HG03469 (cell line): Measurements from ENCODE around the gene PATZ1.
"Not testable (repeated sequence)": the region's sequence is repeated elsewhere in the genome, so short reads cannot be mapped to it uniquely, and the experiment has no call there.

Experiments
- ATAC-seq: cut with Tn5 transposase; IDR thresholded peaks from one replicate; pipeline ENCODE4 v1.9.1; 2021; ENCODE audit warnings: mild to moderate bottlenecking, moderate library complexity, moderate number of reproducible peaks; ENCODE audit not compliant: unreplicated experiment

Gene PATZ1

GRCh38 chr22:31314220-31314619, 31.9 kb downstream of the PATZ1 start:
- ATAC-seq: not testable (repeated sequence)

DNA sequence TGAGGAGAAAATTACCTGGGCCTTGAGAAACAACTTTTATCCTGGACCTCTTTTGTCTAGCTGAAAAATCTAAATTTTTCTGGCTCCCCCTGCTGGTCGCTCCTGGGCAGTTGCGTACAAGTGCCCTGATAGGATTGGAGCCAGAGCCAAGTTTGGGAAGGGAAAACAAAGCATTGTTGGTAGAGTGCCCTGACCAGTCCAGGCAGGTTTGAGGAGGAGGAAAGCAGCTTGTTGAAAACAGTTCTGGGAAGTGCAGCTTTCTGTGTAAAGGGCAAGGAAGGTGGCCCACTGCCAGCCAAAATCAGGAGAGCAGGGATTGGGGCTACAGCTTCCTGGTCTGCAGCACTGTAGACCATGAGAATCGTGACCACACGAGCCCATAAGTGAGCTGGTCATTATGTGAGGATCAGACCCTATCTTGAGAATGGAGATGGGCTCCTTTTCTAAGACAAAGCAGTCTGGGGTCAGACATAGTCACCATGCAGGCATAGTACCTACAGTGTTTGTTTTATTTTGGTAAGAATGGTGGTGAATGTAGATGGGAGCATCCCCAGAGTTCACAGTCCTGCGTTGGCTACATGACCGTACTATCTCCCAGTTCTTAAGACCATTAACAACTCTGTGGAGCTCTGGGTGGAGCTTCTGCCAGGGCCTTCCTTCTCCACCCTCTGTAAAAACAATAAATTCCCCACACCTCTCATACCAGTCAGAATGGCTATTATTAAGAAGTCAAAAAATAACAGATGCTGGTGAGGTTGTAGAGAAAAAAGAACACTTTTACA, 32.6 kb downstream of the PATZ1 start:
- no peak for ATAC-seq

- ATAC-seq: no peak
Observed at GRCh38 chr22:31308181-31308580, 38.0 kb downstream of the PATZ1 start.

DNA sequence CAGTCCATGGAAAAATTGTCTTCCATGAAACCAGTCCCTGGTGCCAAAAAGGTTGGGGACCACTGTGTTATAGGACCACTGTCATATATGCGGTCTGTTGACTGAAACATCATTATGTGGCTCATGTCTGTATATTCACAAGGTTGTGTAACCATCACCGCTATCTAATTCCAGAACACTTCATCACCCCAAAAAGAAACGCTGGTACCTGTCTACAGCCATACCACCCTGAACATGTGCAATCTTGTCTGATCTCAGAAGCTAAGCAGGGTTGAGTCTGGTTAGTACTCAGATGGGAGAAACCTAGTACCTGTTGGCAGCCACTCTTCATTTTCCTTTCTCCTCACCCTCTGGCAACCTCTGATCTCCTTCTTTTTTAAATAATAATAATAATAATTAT, 41.0 kb downstream of the PATZ1 start:
- no peak for ATAC-seq

DNA sequence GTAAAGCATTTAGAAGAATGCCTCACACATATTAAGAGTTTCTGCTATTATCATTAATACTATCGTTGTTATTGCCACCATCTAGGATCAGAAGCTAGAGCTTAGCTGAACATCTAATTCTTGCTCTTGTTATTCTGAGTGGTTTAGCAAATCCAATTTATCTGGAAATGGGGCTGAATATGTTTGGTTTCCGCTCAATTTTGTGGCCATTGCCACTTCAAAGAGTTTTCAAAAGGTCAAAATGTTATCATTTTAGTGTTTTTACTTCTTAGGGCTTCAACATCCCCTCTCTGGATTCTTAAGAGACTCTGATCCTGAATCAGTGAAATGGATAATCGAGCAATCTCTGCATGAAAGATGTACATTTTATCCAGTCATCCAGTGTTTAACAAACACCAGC, 43.6 kb downstream of the PATZ1 start:
- no peak for ATAC-seq

DNA sequence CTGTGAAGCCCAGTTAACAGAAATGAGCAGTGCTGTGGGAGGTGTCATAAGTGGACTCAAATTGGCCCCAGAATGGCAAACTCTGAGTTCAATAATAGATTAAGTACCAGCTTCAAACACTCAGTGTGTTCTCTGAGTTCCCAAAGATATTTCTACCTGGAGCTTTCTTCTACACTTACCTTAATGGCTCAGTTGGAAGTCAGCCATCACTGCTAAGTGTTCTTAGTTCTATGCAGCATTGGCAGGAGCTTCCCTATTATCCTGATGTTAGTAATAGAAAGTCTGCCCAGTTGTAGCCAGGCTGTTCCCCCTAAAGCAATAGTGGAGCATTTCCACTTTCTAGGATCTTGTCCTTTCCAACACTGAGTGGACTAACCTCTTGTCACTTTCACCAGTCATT, 44.1 kb downstream of the PATZ1 start:
- ATAC-seq: no peak

GRCh38 chr22:31300896-31301295, 45.2 kb downstream of the PATZ1 start:
- ATAC-seq: no peak

- no peak for ATAC-seq
Observed at GRCh38 chr22:31295831-31296657, 50.1 kb downstream of the PATZ1 start.

DNA sequence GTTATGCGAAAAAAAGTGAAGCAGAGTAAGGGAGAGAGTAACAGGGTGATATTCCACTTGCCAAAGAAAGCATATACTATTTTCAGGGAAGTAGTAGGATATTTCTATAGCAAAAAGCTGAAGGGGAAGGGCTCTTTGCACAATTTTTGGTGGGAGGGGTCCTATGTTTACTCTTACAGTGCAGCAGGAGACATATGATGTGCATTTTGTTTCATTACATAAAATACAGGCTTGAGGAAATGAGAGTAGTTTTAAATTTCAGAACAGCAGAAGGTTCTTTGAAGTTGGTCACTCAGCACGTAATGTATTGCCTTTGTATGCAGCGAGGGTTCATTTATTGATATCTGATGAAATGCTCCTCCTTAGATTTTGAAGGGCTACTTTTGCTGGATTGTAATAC, 50.8 kb downstream of the PATZ1 start:
- no peak for ATAC-seq

- ATAC-seq: no peak
Observed at GRCh38 chr22:31292236-31292989, 53.7 kb downstream of the PATZ1 start, which contains the start of gene PIK3IP1. TSS of gene PIK3IP1 (minus strand) at chr22:31292488. CDS start at chr22:31292344, 144 bp downstream.

GRCh38 chr22:31291481-31292235, 54.5 kb downstream of the PATZ1 start:
- ATAC-seq: no peak

DNA sequence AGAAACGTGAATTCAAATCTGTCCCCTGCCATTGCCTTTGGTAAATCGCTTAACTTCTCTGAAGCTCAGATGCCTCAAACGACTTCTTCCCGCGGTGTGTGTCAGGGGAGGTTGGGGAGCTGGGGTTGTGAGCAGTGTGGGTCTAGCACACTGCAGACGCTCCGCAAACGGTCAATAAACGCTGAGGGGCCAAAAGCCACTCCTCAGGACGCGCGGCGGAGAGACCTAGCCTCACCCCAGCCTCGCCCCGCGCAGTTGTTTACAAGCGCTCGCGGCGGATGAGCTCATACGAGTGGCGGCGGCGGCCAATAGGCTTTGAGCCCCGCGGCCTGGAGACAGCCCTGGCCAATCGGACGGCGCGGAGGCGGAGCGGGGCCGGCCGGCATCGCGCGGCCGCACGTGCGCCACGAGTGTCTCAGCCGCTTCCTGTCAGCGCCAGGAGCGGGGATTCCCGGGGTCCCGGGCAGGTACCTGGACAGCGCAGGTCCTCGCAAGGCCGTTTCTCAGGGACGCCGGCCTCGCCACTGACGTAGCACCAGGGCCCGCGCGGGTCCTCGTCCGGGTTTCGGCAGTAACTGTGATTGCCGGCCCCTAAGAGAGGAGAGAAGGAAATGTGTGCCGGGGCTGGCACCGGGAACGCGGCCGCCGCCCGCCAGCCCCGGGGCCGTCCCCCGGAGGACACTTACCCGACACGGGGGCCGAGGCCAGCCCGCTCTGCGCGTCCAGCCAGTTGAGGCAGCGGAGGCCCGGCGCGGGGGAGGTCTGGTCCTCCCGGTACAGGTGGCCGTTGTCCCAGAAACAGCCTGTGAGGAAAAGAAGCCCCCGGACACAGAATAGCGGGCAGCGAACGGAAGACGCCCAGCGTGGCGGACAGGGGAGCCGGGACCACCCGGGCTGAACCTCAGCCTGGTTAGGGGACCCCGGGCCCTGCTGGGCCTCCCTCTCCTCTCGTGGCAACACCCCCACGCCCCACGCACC, 55.4 kb downstream of the PATZ1 start:
- peak; percentile 76 for ATAC-seq

- ATAC-seq: no peak
Observed at GRCh38 chr22:31289344-31289743, 56.8 kb downstream of the PATZ1 start.

- no peak for ATAC-seq
Observed at GRCh38 chr22:31288496-31289240, 57.5 kb downstream of the PATZ1 start.

- ATAC-seq: no peak
Observed at GRCh38 chr22:31287818-31288495, 58.2 kb downstream of the PATZ1 start.

GRCh38 chr22:31286360-31287255, 59.5 kb downstream of the PATZ1 start:
- no peak for ATAC-seq
